HG02610 (cell line): ENCODE results near the gene BCAR3.

Source experiments
- ATAC-seq: cut with Tn5 transposase; IDR thresholded peaks from one replicate; pipeline ENCODE4 v1.9.1; 2021; ENCODE audit warnings: mild to moderate bottlenecking, moderate library complexity; ENCODE audit not compliant: unreplicated experiment

BCAR3 gene

GRCh38 chr1:93681101-93681988 lies at the start of gene BCAR3:
Gene BCAR3, minus strand, starts transcription at chr1:93681837. Its CDS starts 6,907 bp downstream, at chr1:93674930.
- ATAC-seq = peak; percentile 55

- ATAC-seq = no peak
These were observed 49.0 kb upstream of the BCAR3 start for GRCh38 chr1:93730621-93731020.

DNA sequence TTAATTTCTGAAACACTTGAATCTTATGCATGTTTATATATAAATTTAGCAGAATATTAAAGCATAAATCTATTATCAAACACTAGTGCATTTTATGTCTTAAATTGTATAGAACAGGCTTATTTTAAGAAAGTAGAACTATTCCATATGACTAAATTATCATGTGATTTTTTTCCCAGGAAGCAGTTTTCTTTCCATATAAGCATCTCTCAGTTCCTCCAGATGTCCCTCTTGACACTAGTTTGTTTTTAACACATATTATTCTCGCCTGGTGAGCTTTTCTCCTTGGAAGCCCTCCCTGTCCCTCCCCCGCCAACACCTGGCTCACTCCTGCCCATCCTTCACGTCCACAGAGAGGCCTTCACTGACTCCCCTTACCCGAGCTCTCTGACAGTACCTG lies 48.3 kb upstream of the BCAR3 start:
- no peak for ATAC-seq

DNA sequence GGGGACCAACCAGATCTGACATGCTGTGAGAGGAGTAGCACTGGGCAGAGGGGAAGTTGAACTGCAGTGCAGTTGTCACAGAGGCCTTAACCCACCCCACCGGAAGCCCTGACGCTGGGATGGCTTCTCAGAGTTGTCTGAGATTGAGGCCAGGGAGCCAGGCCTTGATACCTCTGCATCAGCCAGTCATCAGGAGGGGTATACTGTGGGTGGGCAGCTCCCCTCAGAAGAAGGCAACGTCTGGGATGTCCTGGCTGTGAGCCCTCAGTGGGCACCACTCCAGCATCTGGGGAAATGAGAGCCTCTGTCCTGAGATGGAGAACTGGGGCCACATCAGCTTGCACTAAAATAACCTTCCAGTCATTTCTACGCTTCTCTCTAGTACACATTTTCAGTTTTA lies 47.9 kb upstream of the BCAR3 start:
- no peak for ATAC-seq

DNA sequence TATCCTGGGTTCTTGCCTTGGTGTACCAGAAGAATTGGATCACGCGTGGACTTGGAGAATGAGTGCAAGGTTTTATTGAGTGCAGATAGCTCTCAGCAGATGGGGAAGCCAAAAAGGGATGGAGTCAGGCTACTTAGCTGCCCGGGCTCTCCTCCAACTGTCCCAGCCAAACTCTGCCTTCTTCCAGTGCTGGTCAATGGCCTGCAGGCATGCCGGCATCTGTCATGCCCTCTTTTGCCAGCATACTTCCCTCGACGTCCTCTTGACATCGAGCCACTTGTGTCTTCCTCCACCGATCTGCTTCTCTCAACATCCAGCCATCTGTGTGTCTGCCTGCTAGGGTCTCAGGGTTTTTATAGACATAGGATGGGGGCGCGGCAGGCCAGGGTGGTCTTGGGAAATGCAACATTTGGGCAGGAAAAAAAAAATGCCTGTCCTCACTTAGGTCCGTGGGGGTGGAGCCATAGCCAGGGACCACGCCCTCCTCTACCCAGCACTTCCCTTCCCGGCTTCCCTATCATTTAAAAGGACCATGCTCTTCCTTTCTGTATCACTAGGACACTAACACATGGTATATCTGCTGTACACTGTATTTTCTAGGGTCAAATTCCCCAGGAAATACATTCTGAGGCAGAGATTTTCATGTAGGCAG lies 47.0 kb upstream of the BCAR3 start:
- no peak for ATAC-seq

GRCh38 chr1:93723733-93724270 lies 42.2 kb upstream of the BCAR3 start:
- ATAC-seq = no peak

DNA sequence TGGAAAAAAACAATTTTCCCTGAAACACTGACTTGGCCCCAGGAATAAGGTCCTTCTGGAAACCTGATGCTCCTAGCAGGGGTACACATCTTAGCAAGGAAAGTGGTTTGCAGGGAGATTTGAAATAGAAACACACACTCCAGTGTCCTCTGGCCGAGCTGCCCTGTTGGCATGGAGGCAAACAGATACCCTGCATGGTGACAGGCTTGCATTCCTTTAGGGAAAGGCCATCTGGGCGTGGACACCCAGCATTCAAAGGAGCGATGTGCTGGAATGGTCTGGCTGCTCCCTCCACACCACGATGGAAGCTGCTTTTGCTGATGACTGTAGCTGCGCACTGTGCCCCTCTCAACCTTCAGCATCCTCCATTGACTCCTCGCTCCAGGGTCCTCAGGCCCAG lies 41.5 kb upstream of the BCAR3 start:
- no peak for ATAC-seq

DNA sequence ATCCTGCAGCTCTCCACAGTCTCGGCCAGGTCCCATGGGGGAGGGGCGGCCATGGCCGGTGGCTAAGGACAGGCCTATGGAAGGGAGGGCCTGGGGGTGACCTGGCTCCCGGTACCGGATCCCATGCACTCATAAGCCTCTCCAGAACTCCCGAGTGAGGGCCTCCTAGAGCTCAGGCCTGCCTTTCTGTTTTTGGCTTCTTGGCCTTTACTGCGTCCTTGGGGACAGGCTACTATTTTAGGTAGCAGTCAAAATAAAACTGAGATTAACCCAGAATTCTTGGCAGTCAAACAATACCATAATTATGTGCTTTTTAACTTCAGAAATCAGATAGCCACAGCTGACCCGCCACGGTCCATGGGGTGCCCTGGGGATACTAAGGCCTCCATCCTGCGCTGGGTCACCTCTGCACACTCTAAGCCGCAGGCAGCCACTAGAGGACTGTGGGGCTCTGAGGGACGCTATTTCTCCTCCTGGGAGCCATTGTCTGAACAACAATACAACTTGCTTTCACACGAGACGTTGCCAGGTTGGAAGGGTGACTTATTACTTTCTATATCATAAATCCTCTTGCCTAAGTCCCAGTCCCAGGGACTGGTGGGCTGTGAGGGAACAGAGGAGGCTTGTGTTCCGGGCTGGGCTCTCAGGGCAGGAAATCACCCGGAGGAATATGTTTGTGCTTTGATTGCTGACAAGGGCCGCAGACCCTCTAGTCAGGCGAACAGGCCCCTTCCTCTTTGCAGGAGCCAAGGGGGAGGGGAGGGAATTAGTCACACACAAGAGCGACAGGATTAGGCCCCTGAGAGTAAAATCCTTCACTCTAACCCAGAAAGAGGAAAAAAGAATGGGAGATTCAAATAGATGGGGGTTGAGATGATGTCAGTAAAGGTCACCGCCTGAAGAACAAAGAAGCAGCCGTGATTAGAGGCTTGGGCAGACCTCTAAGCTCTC lies 40.7 kb upstream of the BCAR3 start:
- ATAC-seq = no peak

DNA sequence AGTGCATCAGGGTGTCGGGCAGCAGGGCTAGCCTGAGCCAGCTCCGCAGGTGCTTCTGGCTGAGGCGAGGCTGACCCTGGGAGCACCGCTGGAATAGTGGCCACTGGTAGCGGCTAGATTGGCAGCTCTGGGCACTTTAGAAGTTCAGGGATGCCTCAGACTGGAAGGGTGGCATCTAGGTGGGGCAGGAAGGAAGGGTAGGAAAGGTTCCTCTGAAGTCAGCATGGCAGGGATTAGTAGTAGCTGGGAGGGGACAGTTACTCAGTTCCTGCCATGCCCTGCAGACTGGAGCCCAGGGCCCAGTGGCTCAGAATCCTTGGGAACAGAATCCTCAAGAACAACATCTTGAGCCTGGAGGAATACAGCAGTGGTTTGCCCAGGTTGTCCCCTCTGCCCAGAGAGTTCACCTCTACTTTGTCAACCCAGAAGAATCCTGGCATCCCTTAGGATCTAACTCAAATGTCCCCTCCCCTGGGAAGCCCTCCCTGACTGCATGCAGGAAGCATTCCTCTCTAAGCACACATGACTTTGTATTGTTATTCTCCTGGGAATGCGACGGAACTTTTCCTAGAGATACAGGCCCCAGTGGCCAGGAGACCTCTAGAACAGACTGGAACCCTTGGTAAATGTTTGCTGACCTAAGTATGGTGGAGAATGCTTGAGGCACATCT lies 39.5 kb upstream of the BCAR3 start:
- no peak for ATAC-seq

- no peak for ATAC-seq
These were observed 36.0 kb upstream of the BCAR3 start for GRCh38 chr1:93717640-93718039.

DNA sequence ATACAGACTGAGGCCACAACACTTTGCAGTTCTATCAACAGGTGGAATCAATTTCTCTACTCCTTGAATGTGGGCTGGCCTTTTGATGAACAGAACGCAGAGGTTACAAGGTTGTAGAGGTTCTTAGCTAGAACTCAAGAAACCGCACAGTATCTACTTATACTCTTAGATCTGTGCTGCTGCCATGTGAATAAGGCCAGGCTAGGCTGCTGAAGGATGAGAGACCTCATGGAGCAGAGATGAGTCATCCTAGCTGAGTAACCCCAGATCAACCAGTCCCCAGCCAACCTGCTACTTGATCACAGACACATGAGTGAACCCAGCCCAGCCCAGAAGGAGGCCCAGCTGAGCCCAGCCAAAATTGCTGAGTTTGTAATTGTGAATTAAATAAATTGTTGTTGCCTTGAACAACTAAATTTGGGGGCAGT lies 35.3 kb upstream of the BCAR3 start:
- ATAC-seq = no peak

GRCh38 chr1:93716163-93716562 lies 34.5 kb upstream of the BCAR3 start:
- ATAC-seq = no peak

GRCh38 chr1:93715529-93716126 lies 34.0 kb upstream of the BCAR3 start:
- ATAC-seq = peak; percentile 47

DNA sequence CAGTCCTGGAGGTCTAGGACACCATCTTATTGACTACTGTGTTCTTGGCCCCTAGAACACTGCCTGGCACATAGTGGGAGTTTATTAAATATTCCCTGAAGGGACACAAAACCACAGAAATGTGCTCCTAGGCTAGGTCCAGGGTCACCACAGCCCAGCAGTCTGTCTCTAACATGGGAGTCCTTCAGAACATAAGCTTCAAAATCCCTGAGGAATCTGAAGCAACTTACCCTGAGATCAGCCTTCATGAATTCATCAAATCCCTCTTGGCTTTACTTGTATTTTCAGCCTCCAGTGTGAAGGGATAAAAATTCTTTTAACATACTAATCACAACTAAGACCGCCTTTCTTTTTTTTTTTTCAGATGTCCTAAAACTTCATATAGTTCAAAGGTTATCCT lies 32.7 kb upstream of the BCAR3 start:
- ATAC-seq = no peak

GRCh38 chr1:93713341-93713740 lies 31.7 kb upstream of the BCAR3 start:
- ATAC-seq = no peak

DNA sequence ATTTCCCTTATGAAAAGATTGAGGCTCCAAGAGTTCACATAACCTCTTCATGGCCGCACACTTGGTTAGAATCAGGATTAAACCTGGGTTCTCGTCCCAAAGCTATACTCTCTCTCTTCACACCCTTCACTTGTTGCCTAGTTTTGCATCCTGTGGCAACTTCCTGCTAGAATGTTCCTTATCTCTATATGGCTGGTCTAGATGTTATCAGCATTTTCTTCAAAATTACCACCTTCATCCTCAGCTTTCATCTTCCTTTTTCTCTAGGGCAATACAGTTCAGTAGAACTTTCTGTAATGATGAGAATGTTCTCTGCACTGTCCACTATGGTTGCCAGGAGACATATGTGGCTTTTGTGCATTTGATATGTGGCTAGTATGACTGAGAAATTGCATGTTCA lies 31.1 kb upstream of the BCAR3 start:
- no peak for ATAC-seq

DNA sequence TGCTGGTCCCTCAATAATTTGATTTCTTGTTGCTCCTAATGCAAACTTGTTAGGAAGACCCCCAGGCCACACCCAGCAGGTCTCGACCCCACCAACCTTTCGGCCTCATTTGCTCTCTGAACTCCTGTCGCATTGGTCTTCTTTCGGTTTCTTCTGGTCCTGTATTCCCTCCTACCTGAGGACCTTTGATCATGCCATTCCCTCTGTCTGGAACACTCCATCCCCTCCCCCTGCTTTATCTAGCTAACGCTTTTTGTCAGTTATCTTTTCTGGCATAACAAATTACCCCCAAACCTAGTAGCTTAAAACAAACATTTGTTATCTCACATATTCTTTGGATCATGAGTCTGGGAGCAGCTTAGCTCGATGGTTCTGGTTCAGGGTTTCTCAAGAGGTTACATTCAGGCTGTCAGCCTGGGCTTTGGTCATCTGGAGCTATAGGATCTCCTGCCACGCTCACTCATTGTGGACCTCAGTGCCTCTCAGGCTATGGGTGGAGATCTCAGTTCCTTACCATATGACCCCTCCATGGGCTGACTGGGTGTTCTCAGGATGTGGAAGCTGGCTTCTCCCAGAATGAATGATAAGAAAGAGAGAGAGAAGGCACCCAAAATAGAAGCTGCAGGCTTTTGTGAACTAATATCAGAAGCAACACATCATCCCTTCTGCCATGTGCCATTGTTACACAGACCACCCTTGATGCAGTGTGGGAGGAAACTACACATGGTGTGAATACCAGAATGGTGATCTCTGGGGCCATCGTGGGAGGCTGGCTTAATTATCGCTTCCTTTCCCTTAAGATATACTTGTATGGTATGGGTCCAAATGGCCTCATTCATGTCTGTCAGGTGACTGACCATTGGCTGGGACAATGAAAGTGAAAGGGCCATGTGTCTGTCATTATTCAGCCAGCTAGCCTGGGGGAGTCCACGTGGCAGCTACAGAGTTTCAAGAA lies 29.1 kb upstream of the BCAR3 start:
- no peak for ATAC-seq

DNA sequence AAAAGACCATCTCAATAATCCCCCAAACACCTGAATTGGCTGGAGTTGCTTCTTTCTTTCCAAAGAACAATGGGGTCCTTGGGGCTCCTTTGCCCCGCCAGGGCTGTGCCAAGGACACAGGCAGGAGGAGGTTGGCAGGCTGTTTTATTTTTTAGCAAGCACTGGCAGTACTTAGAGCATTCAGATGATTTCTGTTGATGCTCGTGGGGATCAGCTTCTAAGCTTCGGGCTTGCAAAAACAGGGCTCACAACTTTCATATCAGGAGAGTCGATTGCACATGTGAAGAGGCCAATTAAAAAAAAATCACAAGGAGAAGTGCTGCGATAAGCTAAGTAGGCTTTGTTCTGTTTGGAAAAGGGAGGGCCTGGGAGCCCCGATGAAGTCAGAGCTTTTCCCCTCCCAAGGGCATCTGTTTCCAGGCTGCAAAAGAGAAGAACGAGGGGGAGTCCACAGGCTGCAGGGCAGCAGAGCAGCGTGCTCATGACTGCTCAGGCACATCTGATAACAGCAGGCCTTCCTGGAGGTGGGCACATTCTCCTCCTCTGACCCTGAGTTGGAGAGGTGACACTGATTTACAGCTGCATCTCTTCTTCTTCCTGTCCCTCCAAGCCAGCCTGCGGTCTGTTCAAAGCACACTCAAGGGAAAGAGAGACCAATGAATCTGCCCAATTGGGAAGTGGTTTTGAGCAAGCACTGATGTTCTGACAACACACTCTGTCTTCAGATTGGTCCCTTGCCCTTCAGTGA lies 27.3 kb upstream of the BCAR3 start:
- ATAC-seq = peak; percentile 34
